GM18502 (cell line): ENCODE measurements around the gene SYTL2.

ENCODE experiments used
- ATAC-seq: cut with Tn5 transposase; IDR thresholded peaks from one replicate; pipeline ENCODE4 v1.9.1; 2021; ENCODE audit warnings: mild to moderate bottlenecking; ENCODE audit not compliant: unreplicated experiment, poor library complexity

SYTL2 gene

DNA sequence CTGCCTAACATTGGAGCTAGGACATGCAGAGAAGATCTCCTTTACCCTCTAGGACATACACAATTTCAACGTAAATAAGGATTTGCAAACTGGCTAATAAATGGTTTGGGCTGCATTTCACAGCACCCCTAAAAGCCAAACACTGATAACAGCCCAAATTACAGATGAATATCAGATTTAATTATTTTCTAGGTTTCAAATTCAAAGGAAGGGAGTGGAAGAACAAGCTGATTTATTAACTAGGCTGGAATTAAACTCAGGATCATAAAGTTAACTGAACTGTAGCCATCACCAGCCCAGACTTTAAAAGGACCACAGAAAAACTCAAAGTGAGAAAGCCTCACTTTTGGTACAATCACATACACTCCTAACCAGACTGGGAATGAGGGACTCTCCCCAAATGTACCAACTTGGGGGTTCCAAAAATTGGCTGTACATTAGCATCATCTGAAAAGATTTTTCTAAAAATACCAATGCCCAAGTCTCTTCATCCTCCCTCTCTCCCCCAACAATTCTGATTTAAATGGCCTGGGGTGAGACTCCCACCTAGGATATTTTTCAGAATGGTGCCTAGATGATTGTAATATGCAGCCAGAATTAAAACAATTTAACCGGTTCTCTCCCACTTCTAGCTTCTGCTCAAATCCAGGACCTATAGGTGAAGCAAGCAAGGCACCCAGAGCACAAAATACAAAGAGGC is 43.5 kb downstream of the SYTL2 start:
- no peak for ATAC-seq

DNA sequence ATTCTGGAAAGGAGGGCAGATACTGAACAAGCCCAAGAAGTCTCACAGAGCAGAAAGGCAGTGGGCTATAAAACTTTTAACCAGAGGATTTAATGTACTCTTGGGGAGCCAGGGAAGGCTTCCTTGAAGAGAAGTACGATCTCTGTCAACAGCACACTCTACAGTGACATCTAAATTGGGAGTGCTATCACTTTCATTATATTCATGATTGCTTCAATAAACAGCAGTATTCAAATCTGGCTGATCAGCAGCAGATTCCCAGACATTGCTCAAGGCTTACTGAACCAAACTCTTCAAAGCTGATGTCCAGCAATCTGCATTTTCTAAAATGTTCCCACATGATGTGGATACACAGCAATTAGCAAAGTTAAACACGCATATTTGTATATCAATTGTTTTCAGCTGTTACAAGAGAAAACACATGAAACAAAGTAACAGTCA is 44.2 kb downstream of the SYTL2 start:
- ATAC-seq = no peak

DNA sequence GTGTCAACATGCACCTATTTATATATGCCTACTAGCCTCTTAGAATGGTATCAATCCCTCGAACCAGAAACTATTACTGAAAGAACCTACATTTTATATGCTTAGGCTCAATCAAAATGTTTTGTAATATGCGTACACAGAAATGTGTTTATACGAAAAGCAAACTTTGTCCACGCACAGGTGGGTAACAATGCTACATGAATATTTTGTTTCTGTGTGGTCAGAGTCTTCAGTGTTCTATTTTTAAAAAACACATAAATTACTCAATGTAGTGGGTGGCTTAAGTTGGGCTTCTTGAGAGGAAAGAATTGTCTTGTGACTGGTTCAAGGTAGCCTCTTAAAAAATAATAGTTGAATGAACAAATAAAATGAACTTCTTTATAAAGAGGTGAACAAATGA is 46.1 kb downstream of the SYTL2 start:
- ATAC-seq = no peak

DNA sequence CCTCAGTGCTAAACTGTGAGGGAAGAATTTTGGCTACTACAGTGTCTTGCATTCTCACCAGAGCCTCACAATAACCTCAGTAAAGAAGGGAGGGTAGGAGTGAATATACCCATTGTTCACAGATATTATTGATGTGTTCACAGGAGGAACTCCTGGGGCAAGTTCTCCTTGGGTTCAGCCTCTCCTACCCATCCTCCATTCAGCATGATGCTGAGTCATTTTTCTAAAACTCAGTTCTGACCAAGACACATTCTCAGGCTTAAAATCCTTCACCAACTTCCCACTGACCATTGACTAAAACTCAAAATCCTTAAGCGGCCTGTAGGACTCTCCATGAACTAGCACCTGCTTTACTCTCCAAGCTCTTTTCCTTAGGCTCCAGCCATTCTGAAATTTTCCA is 48.7 kb downstream of the SYTL2 start:
- ATAC-seq = no peak

DNA sequence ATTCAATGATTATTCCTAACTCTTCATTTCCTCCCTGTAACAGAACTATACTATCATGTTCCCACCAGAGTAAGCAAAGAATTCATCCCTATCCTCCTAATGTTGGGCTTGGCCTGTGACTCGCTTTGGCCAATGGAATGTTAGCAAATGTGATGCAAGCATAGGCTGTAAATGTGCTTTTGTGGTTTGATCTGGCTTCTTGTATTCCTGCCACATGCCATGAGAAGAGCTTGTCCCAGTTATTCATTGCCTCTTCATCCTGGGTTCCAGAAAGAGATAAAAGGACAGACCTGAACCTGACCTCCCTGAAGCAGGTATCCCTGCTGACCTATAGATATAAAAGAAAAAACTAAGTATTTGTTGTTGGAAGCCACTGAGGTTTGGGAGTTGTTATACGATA is 51.0 kb downstream of the SYTL2 start:
- ATAC-seq = no peak

DNA sequence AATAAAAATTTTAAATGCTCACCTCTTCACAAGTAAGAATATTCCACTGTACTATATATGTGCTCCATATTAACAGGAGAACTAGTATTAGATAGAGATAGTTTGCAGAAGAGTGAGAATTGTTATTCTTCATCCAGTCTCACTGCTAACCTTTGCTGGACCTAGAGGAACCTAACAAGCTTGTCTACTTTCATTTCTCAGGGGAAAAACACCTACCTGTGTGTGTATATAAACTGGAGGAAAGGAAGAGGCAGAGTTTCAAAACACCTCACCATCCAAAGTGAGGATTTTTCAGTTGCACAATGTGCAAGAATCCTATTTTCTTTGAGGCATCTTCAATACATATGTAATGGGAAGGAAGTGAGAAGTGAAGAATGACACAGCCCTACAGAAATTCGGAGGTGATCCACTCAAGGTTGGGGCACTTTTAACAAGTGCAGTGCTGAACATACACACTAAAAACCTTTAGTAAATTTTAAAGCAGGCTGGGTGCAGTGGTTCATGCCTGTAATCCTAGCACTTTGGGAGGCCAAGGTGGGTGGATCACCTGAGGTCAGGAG is 52.4 kb downstream of the SYTL2 start:
- ATAC-seq = no peak

DNA sequence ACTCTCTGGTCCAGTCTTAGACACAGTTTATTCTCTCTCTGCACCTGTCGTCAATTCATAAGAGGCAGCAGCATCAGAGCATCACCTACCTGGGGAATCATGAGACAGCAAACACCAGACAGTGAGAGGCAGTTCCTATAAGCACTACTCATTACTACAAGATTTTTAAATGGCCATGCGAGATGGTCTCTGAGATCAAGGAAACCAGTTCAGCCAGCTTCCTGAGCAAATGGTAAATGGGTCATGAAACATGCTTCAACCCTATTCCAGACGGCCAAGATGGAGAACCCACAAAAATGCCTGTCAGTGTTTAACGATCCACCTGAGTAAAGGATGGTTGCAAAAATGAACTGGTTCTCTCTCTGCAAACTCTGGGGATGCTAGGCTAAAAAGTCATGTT is 52.9 kb downstream of the SYTL2 start:
- ATAC-seq = no peak

DNA sequence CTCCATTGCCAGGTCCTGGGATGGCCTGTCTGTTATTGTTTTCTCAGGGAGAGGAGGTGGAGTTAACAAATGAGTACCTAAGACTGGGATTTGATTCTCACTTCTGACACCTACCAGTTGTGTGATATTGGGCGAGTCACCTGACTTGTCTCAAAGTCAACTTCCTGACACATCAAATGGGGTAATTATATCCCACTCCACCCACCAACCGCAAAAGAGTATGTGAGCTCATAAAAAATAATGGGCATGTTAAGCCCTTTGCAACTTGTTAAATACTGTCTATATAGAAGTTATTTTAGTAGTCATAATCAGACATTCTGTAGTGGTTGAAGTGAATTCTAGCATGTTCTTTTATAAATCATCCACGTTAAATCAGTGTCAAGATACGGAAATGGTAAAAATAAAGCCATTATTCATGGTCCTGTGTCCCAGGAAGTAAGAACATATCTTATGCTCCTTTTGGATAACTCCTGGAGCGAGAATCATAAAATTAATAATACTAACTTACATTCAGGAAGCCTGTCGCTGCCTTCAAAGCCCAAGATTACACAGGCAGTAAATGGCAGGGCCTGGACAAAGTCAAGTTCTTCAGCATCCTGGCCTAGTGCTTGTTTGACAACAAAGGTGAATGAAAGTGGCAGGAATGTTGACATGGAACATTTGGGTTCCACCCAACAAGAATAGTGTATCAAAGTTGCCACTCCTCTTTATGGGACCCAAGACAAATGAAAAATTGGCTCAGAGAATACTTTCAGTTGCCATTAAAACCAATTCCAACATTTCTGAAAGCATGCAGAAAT is 54.3 kb downstream of the SYTL2 start:
- ATAC-seq = no peak

DNA sequence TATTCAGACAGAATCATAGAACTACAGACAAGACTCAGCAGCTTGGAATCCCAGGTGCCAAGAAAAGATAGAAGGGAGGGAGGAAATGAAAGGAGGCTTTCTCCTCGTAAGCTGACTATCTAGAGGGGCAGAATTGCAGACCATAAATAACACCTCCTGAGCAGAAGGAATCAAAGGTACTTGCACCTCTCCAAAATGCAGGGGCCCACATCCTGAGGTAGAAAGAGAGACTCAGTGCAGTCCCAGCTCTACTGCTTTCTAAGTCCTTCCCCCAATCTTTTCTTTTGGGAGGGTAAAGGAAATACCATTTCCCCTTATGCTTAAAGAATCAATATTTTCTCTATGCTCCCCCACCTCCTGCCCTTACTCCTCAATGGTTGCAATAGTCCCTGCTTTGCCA is 55.2 kb downstream of the SYTL2 start:
- ATAC-seq = no peak

DNA sequence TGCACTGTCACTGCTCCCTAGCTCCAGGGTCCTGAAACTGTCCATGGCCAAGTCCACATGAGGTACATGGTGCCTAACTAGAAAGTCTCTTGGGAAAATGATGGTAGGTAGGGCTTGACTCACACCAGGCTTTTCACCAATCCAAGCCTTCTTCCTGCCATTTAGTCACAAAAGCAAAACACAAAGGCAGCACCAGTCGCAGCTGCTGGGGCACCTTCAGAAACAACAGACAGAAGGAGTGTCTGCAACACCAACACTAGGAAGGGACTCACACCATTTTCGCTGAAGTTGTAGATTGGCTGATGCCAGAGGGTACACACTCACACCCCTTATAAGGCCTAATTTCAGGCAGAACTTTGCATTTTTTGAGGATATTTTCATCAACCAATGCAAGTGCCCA is 55.7 kb downstream of the SYTL2 start:
- no peak for ATAC-seq

DNA sequence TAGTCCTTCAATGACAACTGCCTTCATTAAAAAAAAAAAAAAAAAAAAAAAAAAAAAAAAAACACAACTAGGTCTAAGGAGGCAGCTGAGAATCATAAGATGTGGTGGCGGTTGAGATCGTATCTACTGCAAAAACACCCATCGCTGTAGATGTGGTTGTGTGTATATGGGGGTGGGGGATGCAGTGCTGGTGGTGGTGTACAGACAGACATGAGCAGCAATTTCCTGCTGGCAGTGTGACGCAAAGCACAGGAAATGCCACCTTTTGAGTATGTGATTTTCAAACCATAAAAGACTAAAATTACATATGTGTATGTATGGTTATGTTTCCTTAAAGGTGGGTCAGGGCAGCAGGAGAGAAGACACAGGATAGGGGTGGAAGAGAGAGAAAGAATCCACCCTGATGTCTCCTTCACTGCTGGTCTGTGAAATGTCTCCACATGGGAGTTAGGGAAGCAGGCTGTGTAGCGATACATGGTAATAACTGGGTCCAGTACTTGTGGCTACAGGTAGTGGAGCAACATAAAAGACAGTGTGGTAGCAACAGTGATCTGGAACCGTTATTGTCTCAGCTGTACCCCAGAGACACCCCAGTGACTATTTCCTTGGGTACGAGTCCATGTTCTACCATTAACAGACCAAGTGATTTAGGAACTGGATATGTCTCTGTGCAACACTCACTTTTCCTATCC is 57.9 kb downstream of the SYTL2 start:
- no peak for ATAC-seq

DNA sequence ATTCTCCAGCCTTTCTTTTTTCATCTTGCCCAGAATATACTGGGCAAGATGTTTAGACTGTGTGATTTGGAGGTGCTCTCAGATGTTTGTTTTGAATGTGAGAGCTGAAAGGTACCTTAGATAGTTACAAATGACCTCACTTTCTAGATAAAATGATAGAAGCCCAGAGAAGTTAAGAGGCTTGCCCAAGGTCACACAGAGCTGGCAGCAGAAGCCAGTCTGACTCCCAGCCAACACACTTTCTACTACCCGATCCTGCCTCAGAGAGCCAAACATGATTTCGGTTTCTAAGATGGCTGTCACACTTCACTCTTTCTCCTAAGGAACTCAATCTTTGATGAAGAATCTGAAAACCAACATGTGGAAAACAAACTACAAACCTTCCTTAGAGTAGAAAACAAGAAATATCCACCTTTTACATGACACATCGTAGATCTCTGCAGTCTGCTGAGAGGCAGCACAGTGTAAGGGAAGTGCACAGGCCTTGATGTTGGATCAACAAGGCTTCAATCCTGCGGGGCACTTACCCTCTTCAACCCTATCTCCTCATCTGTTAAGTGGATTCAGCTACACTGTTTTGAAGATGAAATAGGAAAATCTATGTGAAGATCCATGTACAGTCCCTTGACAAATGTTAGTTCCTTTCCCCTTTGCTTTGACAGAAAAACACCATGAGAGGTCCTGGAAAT is 58.6 kb downstream of the SYTL2 start:
- ATAC-seq = no peak

DNA sequence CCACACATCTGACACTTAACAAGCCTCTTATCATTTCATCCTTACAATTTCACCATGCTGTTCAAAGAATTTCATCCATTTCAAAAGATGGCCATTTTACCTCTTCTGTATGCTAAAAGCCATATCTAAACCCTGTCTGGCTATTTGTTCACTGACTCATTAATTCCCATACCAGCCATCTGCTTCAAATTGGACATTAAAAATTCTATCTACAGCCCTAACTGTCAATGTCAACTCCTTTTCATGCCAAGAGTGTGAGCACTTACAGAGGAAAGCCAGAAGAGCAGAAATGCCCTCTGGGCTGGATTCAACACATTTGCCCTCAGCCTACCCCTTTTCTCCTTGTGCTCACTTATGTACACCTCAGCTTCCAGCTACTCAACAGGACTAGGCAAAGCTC is 59.2 kb downstream of the SYTL2 start:
- no peak for ATAC-seq

DNA sequence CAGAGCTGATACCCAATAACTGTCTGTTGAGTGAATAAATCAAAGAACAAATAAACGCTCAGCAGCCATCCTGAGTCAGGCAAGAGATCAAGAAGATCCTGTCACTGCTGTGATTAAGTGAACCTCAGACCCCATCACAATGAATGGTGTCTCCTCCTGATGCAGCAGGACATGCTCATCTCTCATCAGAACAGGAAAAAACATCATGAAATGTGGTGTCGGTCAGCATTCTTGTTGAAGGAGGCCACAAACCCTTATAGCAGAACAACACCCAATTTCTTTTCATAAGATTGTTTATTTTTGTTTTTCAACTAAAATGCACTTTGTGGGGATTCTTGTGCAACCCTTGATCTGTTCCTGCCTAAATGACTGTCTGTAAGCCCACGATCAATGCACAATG is 60.3 kb downstream of the SYTL2 start:
- no peak for ATAC-seq

DNA sequence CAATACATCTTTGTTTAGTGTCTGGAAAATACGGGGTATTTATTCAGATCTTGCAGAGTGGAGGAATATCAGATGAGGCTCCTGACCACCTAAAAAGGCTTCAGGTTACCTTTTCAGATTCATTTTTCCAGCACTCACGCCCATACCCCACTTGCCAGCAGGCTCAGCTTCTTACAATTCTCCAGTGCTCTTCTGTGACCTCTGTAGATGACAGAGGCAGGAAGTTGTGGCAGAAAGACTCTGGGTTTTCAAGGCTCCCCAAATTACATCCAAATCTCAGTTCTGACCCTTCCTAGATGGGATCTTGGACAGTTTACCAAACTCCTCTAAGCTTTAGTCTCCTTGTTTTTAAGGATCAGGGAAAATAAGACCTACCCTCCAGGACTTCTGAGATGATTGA is 61.1 kb downstream of the SYTL2 start:
- ATAC-seq = no peak

DNA sequence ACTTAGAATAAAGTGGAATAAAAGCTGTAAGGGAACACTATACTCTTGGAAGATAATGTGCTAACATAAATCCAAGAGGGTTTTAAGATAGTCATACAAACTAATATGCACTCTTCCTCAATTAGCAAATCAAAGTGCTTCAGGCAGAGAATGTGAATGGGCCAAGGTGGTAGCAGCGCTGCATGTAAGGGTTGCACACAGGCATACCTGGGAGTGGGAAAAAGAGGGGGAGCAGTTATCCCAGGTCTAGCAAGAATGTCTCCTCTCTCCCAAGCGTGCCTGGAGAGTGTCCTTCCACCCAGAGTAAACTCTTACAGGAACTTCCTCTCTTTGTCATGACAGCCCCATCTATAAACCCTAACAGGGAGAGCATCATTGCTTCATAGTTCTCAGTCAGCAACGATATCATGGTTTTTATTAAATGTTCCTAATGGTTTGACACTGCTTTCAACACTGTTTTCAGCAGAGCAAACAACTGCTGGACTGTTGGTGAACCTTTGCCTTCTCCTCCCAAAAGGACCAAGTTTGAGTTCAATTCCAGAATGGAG is 61.6 kb downstream of the SYTL2 start:
- no peak for ATAC-seq

DNA sequence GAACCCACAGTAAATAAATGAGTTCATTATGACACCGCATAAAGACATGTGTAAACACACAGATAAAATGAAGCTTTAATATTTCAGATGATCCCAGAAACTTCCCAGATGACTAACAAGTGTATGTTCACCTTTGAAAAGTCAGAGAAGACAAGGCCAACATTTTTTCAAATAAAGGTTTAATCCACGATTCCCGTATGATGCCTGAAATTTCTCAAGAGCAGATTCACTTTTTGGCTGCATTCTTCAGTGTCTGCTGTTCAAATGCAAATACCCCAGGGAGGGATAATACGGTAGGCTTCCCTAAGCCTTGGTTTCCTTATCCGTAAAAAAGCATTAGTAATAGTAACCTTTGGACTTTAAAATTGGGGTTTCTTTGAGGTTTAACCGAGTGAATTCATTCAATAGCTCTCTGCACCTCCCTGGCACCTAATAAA is 62.5 kb downstream of the SYTL2 start:
- no peak for ATAC-seq

DNA sequence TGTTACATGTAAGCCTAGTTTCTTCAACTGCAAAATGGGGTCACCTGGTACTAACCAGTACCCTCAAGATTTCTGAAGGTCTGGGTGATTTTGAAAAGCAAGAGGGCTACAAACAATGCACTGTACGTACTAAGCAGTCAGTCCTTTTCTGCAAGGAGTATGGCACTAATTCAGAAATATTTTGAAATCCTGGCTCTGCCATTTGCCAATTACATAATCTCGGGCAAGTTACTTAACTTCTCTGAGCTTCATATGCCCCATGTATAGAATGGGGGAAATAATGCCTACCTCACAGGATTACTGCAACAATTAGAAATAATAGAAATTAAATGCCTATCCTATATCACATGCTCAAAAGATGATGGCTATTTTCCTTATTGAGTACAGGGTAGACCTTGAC is 64.3 kb downstream of the SYTL2 start:
- ATAC-seq = no peak

DNA sequence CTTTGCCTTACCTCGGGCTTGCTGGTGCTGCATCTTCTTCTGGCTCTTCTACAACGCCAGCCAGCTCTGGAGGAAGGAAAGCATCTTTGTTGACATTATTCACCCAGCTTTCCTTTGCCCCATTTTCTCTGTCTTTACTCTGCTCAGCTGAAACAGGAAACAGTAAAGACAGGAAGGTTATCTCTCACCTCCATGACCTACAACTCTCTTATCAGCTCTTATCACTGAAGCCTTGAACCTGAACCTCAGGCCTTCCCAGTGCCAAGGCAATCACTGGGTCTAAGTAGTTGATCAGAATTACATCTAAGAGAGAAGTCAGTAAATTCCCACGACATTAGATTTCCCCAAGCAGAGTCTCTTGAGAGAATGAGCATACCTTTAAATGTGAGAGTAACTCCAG is 65.3 kb downstream of the SYTL2 start:
- no peak for ATAC-seq

DNA sequence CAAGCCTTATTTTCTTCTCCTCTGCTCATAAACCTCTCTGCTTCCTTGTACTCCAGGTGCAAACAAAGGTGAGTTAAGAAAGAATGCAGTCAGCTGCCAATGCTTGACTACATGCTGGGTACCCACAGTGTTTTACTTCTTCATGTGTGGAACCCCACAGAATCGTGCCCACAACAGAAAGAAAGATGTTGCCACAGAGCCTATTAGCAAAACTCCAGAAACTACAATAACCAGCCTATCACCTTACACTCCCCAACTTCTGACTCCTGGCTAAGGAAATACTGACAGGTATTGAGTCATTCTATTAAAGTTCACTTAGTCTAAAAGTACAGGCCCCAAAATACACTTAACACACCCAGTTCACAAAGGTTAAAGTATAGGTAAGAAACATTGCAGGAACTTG is 68.1 kb downstream of the SYTL2 start:
- no peak for ATAC-seq
